NCI-H187 treated with DMSO at 0.1 percent for 48 hours (cell line): Measurements from ENCODE around the gene ME2.
"Not testable (repeated sequence)": the region's sequence is repeated elsewhere in the genome, so short reads cannot be mapped to it uniquely, and the experiment has no call there.

Experiments
- DNase-seq: peaks from one replicate; lab custom pipeline; 2025; lab: John Stamatoyannopoulos, UW

The ME2 gene

GRCh38 chr18:50878345-50879301 lies at the start of gene ME2:
Gene ME2, plus strand, starts transcription at chr18:50879118. Its CDS starts 16,703 bp downstream, at chr18:50895821.
- peak; percentile 68 for DNase-seq

GRCh38 chr18:50829644-50830043 lies 49.3 kb upstream of the ME2 start:
- DNase-seq = no peak

DNA sequence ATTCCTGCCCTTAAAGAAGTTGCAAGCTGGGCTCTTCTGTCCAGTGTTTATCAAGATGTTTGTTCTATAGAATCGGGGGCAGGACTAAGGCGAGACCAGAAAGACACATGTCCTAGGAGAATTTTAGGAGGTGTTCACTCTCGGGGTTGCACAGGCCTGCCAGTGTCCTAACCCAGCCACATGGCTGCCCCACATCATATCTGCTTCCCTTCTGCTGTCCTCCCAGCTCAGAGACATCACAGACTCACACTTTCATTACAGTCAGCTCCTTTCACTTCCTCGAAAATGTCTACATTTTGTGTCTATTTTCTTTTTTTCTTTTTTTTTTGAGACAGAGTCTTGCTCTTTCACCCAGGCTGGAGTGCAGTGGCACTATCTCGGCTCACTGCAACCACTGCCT lies 48.4 kb upstream of the ME2 start:
- DNase-seq = no peak

DNA sequence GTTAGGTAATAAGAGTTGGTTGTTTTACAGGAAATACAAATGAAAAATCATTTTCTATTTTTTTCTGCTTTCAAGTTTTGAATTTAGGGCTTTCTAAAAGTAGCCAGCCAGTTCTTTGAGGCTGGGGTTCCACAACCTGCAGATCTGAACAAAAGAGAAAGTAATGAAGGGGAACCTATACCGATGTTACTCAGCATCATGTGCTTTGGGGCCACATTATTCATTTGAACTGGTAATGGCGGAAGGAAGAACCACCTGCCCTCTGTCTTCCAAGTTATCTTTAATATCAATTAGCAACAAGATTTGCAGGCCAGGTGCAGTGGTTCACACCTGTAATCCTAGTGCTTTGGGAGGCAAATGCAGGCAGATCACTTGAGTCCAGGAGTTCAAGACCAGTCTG lies 46.2 kb upstream of the ME2 start:
- no peak for DNase-seq

DNA sequence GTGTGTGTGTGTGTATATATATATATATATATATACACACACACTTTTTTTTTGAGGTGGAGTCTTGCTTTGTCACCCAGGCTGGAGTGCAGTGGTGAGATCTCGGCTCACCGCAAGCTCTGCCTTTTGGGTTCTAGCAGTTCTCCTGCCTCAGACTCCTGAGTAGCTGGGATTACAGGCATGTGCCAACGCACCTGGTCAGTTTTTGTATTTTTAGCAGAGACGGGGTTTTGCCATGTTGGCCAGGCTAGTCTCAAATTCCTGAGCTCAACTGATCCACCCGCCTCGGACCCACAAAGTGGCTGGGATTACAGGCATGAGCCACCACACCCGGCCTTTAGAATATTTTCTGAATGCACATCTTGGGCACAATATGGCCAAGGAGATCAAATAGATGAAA lies 45.4 kb upstream of the ME2 start:
- DNase-seq = not testable (repeated sequence)

- peak; percentile 9 for DNase-seq
Observed at GRCh38 chr18:50836521-50836957, 42.4 kb upstream of the ME2 start.

- no peak for DNase-seq
Observed at GRCh38 chr18:50839341-50839740, 39.6 kb upstream of the ME2 start.

DNA sequence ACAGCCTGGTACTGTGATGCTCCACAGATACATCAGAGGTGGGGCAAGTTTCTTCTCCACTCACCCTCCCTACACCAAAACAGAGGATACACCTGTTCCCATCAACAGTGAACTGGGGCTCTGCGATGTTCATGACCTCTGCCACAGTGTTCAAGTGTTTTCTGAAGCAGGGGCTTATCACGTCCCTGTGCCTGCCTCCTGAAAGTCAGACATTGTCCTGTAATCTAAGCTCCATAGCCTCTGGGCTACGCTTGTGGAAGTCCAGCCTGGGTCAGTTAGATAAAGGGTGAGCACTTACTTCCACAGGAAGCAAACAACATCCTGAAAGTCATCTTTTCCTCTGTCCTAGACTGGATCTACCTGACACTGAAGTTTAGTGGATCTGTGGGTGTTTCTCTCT lies 38.9 kb upstream of the ME2 start:
- no peak for DNase-seq

GRCh38 chr18:50842846-50843245 lies 36.1 kb upstream of the ME2 start:
- no peak for DNase-seq

- DNase-seq = no peak
Observed at GRCh38 chr18:50844554-50844953, 34.4 kb upstream of the ME2 start.

- DNase-seq = no peak
Observed at GRCh38 chr18:50844960-50845359, 34.0 kb upstream of the ME2 start.

DNA sequence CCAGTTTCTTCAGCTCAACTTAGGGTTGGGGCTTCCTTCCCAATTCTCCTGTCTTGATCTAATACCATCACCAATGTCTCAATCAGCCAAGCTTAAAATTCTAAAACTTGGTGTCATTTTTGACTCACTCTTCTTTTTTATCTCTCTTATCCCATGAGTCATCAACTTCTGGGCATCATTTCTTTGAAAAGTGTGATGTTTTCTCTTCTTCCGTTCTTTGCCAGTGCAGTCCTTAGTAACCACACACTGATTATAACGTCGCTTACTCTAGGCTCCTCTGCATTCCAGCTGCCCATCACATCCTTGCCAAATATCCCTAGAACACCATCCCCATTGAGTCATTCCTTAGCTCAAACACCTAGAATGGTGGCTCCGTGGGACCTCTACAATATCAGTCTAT lies 31.7 kb upstream of the ME2 start:
- DNase-seq = no peak

DNA sequence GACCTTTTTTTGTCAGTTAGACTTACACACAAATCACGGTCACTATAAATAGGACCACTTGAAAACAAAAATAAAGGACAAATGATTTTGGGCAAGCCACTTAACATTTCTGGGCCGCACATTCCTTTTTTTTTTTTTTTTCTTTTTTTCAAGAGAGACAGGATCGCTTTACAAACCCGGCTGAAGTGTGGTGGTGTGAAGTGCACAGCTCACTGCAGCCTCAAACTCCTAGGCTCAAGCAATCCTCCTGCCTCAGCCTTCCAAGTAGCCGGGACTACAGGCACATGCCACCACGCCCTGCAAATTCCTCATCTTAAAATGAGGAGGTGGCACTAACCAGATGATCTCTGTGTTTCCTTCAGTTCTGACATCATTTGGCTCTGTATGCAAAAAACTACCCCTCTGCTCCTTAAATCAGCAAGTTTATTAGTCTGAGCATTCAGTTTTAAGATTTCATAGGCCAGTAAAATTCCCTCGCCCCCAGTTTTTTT lies 30.8 kb upstream of the ME2 start:
- DNase-seq = no peak

- no peak for DNase-seq
Observed at GRCh38 chr18:50848991-50849390, 29.9 kb upstream of the ME2 start.

- no peak for DNase-seq
Observed at GRCh38 chr18:50849419-50849821, 29.5 kb upstream of the ME2 start.

DNA sequence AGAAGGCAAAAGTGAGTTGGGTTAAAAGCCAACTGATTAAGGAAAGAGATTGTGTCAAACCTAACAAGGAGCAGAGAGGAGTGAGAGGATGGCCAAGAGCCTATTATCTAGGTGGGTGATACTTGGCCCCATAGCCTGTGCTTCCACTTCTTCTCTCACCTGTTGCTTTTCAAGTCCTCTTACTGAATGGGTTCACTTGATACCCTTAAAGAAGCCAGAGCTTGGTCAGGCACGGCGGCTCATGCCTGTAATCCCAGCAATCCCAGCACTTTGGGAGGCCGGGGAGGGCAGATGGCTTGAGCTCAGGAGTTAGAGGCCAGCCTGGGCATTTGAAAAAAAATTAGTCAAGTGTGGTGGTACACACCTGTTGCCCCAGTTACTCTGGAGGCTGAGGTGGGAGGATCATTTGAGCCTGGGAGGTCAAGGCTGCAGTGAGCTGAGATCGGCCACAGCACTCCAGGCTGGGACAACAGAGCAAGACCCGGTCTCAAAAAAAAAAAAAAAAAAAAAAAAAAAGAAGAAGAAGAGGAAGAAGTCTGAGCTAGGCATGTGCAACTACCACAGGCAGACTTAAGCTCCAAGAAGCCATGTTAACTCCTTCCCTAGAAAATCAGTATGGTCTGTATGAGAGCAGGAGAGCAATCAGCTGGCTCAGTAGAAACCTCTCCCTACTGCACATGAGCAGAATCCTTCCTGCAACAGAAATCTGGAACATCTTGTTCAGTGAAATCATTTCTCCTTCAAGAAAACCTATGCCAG lies 28.4 kb upstream of the ME2 start:
- DNase-seq = no peak

DNA sequence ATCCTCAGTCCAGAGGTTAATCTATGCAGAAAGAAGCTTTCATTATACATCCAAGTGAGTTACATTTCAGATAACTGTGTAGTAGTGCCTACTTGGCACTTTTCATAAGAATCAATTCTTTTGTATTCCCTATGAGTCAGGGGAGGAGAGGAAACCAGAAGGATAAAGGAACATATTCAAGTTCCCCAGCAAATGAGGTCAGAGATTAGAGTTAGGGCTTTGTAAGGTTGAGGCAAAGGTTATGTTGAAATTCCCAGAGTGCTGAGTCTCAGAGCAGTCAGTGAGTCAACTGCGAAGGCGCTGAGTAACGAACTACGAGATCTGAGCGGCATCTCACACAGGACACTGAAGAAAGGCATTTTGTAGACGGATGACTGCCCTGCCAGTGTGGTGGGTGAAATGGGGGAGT lies 25.1 kb upstream of the ME2 start:
- DNase-seq = no peak

DNA sequence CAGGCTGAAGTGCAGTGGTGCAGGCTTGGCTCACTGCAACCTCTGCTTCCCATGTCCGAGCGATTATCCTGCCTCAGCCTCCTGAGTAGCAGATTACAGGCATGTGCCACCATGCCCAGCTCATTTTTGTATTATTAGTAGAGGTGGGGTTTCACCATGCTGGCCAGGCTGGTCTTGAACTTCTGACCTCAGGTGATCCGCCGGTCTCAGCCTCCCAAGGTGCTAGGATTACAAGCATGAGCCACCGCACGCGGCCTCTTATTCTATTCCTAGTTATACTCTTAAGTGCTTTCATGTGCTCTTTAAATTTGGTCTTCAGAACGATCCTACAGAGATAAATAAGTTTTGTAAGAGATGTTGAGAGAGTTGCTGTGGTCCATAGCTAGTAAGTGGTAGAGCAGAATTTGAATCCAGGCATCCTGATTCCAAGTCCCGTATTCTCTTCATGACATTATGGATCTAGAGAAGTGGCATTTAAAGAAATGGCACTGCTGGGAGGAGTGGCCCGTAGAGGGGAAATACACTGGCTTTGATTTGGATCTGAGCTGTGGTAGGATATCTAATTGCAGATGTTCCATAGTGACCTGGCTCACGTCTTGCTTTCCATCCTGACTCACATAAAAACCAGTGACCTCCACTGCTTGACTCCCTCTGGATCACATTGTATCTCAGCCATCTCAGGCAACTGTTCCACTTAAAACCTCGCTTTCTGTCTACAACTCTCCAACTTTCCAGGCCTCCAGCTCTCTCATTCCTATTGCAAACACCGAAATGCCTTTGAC lies 22.8 kb upstream of the ME2 start:
- no peak for DNase-seq

DNA sequence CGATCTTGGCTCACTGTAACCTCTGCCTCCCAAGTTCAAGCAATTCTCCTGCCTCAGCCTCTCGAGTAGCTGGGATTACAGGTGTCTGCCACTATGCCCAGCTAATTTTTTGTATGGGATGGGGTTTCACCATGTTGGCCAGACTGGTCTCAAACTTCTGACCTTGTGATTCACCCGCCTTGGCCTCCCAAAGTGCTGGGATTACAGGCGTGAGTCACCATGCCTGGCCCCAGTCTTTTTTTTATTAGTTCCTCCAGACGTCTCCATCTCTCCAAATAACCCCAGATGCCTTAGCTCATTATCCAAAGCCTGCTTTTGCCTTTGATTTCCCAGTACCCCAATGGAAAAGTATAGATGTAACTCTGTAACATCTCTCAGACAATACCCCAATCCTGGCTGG lies 21.8 kb upstream of the ME2 start:
- not testable (repeated sequence) for DNase-seq

DNA sequence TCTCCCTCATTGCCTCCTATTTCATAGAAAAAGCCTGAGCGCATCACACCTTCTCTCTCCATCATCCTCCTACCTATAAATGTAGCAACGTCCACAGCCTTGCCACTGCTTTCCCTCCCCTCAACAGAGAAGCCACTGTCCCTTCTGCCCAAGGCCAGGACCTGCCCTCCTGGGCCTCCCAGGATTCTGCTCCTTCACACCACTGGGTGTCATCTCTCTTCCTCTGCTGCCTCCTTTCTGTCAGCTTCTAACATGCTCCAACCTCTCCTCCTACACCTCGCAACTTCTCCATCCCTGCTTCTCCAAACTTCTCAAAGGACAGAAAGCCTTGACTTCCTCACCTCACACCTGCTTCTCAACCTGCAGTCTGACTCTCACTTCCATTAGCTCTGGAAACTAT lies 21.2 kb upstream of the ME2 start:
- DNase-seq = no peak

GRCh38 chr18:50859793-50860555 lies 18.9 kb upstream of the ME2 start:
- no peak for DNase-seq
